Osteocyte (in vitro differentiated cells): ENCODE measurements around the gene ATF7. TPM values are rescaled to one million over a fixed set of nuclear protein-coding genes. Genes with fewer than 3 reads are reported as not detected.

Source experiments
- DNase-seq: peaks from one replicate; pipeline ENCODE4 v3.0.0; 2021; ENCODE audit warnings: mixed read lengths; ENCODE audit not compliant: unreplicated experiment; ENCODE audit errors: extremely low spot score
- H3K27ac Mint-ChIP-seq: one replicate; pipeline ENCODE4 v1.8.0; 2021; ENCODE audit warnings: mild to moderate bottlenecking, mixed read lengths; ENCODE audit not compliant: unreplicated experiment
- H3K27me3 Mint-ChIP-seq: one replicate; pipeline ENCODE4 v1.8.0; 2021; ENCODE audit warnings: mixed read lengths; ENCODE audit not compliant: unreplicated experiment
- H3K36me3 Mint-ChIP-seq: one replicate; pipeline ENCODE4 v1.8.0; 2021; ENCODE audit warnings: mixed read lengths; ENCODE audit not compliant: unreplicated experiment
- H3K4me1 Mint-ChIP-seq: one replicate; pipeline ENCODE4 v1.8.0; 2021; ENCODE audit warnings: mixed read lengths; ENCODE audit not compliant: unreplicated experiment
- H3K4me3 Mint-ChIP-seq: one replicate; pipeline ENCODE4 v1.8.0; 2021; ENCODE audit warnings: mild to moderate bottlenecking, moderate library complexity, mixed read lengths; ENCODE audit not compliant: unreplicated experiment
- H3K9me3 Mint-ChIP-seq: one replicate; pipeline ENCODE4 v1.8.0; 2021; ENCODE audit warnings: mixed read lengths; ENCODE audit not compliant: unreplicated experiment
- total RNA-seq: library from RNA; stranded (reverse); gene quantifications from 2 replicates; pipeline ENCODE4 v1.2.1, GENCODE V29; 2021
- TF ChIP-seq, protein P1 (sequence below): fragments of 200-600 bp; sonication (generic); IDR thresholded peaks from 2 replicates; pipeline ENCODE4 v1.5.0; 2021; ENCODE audit warnings: antibody characterized with exemption, mild to moderate bottlenecking, moderate library complexity

ATF7 gene
- total RNA-seq, 1 donor from 2014 or later: 50.0 TPM

GRCh38 chr12:53538209-53538689, 87.9 kb downstream of the ATF7 start:
- no peaks in the 10 kb centered on the region for H3K4me1 Mint-ChIP-seq
- no peaks in the 10 kb centered on the region for H3K27me3 Mint-ChIP-seq
- TF ChIP-seq, protein P1, sequence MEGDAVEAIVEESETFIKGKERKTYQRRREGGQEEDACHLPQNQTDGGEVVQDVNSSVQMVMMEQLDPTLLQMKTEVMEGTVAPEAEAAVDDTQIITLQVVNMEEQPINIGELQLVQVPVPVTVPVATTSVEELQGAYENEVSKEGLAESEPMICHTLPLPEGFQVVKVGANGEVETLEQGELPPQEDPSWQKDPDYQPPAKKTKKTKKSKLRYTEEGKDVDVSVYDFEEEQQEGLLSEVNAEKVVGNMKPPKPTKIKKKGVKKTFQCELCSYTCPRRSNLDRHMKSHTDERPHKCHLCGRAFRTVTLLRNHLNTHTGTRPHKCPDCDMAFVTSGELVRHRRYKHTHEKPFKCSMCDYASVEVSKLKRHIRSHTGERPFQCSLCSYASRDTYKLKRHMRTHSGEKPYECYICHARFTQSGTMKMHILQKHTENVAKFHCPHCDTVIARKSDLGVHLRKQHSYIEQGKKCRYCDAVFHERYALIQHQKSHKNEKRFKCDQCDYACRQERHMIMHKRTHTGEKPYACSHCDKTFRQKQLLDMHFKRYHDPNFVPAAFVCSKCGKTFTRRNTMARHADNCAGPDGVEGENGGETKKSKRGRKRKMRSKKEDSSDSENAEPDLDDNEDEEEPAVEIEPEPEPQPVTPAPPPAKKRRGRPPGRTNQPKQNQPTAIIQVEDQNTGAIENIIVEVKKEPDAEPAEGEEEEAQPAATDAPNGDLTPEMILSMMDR: no peak
- H3K27ac Mint-ChIP-seq: no peak overlapping the region
- DNase-seq: no peak
- H3K9me3 Mint-ChIP-seq: no peaks in the 10 kb centered on the region
- H3K4me3 Mint-ChIP-seq: no peak overlapping the region
- peaks cover 31% of the 10 kb centered on the region for H3K36me3 Mint-ChIP-seq

DNA sequence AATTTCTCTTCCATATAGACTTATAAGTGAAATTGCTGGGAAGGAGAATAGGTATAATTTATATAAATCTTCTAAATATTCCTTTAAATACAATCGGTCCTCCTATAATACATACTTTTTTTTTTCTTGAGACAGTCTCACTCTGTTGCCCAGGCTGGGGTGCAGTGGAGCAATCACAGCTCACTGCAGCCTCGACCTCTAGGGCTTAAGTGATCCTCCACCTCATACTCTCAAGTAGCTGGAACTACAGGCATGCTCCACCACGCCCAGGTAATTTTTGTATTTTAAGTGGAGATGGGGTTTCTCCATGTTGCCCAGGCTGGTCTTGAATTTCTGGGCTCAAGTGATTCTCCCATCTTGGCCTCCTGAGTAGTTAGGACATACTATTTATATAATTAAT, 89.2 kb downstream of the ATF7 start:
- Mint-ChIP-seq H3K27me3 (no peaks in the 10 kb centered on the region), H3K9me3 (no peaks in the 10 kb centered on the region), H3K27ac (no peak overlapping the region), H3K36me3 (peaks cover 36% of the 10 kb centered on the region), H3K4me3 (no peak overlapping the region), H3K4me1 (no peaks in the 10 kb centered on the region)
- TF ChIP-seq, protein P1: no peak
- no peak for DNase-seq

DNA sequence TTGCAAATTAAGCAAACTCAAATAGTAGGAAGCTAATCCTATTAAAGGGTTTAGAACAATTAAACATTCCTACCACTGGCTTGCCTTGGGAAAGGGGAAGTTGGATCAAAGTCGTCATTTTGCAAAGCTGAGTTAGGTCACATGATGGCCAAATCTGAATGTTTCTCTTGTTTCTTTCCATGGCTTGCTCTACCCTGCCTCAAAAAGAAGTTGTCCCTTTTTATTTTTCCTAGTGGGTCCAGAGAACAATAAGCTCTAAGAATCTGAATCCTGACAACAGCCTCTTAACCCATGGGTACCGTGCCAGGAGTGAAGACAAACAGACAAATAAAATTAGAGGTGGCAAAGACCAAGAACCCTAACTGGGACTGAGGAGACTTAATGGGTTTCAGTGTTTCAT, 92.7 kb downstream of the ATF7 start:
- Mint-ChIP-seq H3K27me3 (no peaks in the 10 kb centered on the region), H3K9me3 (no peaks in the 10 kb centered on the region), H3K4me3 (no peak overlapping the region), H3K4me1 (no peaks in the 10 kb centered on the region), H3K27ac (no peak overlapping the region), H3K36me3 (peaks cover 39% of the 10 kb centered on the region)
- DNase-seq: no peak
- TF ChIP-seq, protein P1: no peak

- Mint-ChIP-seq H3K27me3 (no peaks in the 10 kb centered on the region), H3K27ac (no peak overlapping the region), H3K4me1 (no peaks in the 10 kb centered on the region), H3K9me3 (no peaks in the 10 kb centered on the region), H3K4me3 (no peak overlapping the region), H3K36me3 (peaks cover 41% of the 10 kb centered on the region)
- TF ChIP-seq, protein P1: no peak
- DNase-seq: no peak
Observed at GRCh38 chr12:53532524-53533445, 93.4 kb downstream of the ATF7 start.

DNA sequence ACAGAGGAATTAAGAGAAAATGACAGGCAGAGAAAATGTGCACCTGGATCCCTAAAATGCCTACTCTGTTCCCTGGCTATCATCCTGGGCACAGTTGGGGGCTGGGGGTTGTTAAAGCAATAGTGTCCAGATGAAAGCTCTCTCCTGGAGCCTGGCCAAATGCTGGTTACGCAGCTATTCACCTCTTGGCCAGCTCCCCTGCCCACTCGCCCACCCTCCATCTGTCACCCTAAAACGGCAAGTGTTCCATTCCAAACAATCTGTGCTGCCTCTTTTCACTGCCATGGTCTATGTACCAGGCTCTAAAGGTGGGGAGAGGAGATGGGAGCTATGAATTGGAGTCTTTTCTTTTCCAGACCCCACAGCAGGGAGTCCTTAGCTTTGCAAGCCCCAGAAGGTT, 94.2 kb downstream of the ATF7 start:
- H3K4me3 Mint-ChIP-seq: no peak overlapping the region
- H3K27ac Mint-ChIP-seq: no peak overlapping the region
- H3K9me3 Mint-ChIP-seq: no peaks in the 10 kb centered on the region
- H3K4me1 Mint-ChIP-seq: no peaks in the 10 kb centered on the region
- H3K27me3 Mint-ChIP-seq: no peaks in the 10 kb centered on the region
- DNase-seq: no peak
- TF ChIP-seq, protein P1: no peak
- peaks cover 38% of the 10 kb centered on the region for H3K36me3 Mint-ChIP-seq
